ENCODE results near the gene GPR161.

GPR161 gene

DNA sequence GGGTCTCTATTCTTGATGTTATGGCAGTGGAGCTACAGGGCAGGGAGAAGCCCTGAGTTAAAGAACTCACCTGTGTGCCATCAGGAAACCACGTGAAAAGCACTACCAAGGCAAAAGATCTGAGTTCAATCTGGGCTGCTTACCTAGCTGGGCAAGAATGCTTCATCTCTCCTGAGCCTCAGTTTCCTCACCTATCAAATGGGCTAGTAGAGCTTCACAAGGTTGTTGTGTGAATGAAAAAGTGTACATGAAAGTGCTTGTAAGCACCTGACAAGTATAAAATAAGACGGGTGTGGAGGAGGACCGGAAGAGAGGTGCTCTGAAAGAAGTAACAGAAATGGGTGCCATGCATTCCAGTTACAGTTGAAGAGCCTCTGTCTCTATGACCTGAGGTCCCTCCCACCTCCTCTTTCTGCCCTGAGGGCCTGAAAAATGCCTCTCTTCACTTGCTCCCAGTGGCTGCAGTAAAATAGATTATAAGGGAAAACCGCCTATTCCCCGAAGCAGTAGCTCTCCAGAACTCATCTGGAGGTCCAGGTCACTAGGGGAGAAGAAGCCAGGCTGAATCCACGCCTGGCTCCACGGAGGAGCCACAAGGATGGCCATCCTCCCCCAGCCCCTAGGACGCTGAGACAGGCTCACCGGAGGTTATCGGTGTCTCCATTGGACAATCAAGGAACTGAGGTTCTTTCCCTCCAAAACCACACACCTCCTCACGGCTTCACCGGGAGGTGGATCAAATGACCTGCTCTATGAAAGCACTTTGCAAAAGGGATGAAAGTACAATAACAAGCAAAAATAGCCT lies 1.4 kb downstream of the GPR161 start:
- H4K12ac ChIP-seq (ENCODE audit: low read depth, low read length), result no peak overlapping the region
- WGBS (ENCODE audit: extremely low coverage, insufficient coverage, insufficient read length), result no CpG with 5 or more reads among the region's 12 CpGs

DNA sequence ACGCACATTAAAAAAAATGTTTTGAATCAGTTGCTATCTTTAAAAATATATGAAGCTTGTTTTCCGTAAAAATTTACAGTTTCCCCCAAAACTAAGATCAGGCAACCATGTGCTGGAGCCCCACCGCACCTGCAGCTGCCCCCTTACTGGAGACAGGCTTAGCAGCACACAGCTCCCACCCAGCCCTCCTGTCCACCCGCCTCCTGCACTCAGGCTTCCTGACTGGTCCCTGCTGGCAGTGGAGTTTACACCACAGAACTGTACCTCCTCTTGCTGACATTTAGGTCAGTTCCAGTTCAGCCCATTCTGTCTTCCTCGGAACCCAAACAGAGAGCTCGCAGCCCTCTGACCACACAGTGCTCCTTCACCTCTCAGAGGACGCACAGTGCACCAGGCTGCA lies 2.1 kb downstream of the GPR161 start:
- Histone ChIP-seq H3K4me1 (ENCODE audit: control insufficient read depth in 1 of 2, insufficient read depth in 2 of 2, low read length in 2 of 2) (peaks cover 0 to 7% of the 10 kb centered on the region in 2 experiments), H4K8ac (ENCODE audit: low read depth, low read length) (no peak overlapping the region), H3K79me1 (ENCODE audit: low read length) (peaks cover 13% of the 10 kb centered on the region), H2AK5ac (ENCODE audit: low read length) (no peak overlapping the region), H3K4me2 (ENCODE audit: low read length) (no peak overlapping the region), H2BK5ac (ENCODE audit: low read depth, low read length, poor library complexity) (no peak overlapping the region), H2AFZ (ENCODE audit: insufficient read depth, low read length, poor library complexity) (no peak overlapping the region), H4K12ac (ENCODE audit: low read depth, low read length) (no peak overlapping the region), H3K4ac (ENCODE audit: low read depth, low read length) (no peak overlapping the region), H3K36me3 (ENCODE audit: control insufficient read depth in 1 of 2, insufficient read depth in 2 of 2, low read length in 2 of 2) (no peaks in the 10 kb centered on the region), H4K91ac (ENCODE audit: low read depth, low read length) (no peak overlapping the region), H3K4me3 (ENCODE audit: low read depth, low read length) (no peak overlapping the region), H3K79me2 (ENCODE audit: control insufficient read depth, insufficient read depth, low read length, poor library complexity) (peaks cover 4% of the 10 kb centered on the region), H2BK12ac (ENCODE audit: low read length) (no peak overlapping the region), H3K9me3 (ENCODE audit: insufficient read depth, low read depth, low read length) (peaks cover 2% of the 10 kb centered on the region), H2BK120ac (ENCODE audit: insufficient read depth, low read length, poor library complexity) (no peak overlapping the region), H3K9ac (ENCODE audit: low read length) (no peak overlapping the region), H3K27me3 (ENCODE audit: insufficient read depth, low read length) (no peaks in the 10 kb centered on the region), H3K14ac (ENCODE audit: low read length) (no peak overlapping the region), H3K18ac (ENCODE audit: low read length) (no peak overlapping the region), H3K27ac (ENCODE audit: low read depth, low read length) (no peak overlapping the region), H3K23ac (ENCODE audit: low read length) (no peak overlapping the region)
- WGBS (ENCODE audit: extremely low coverage, insufficient coverage, insufficient read length), result no CpG with 5 or more reads among the region's 7 CpGs
- no peak for DNase-seq

More for the DNA sequence above, 1.4 kb downstream of the GPR161 start:
- Histone ChIP-seq H3K18ac (ENCODE audit: low read length) (no peak overlapping the region), H2AK5ac (ENCODE audit: low read length) (no peak overlapping the region), H3K36me3 (ENCODE audit: control insufficient read depth in 1 of 2, insufficient read depth in 2 of 2, low read length in 2 of 2) (no peaks in the 10 kb centered on the region), H3K9ac (ENCODE audit: low read length) (no peak overlapping the region), H3K4me3 (ENCODE audit: low read depth, low read length) (no peak overlapping the region), H4K91ac (ENCODE audit: low read depth, low read length) (no peak overlapping the region), H3K79me2 (ENCODE audit: control insufficient read depth, insufficient read depth, low read length, poor library complexity) (peaks cover 4% of the 10 kb centered on the region), H3K27ac (ENCODE audit: low read depth, low read length) (no peak overlapping the region), H4K8ac (ENCODE audit: low read depth, low read length) (no peak overlapping the region), H3K14ac (ENCODE audit: low read length) (no peak overlapping the region), H2AFZ (ENCODE audit: insufficient read depth, low read length, poor library complexity) (no peak overlapping the region), H3K27me3 (ENCODE audit: insufficient read depth, low read length) (no peaks in the 10 kb centered on the region), H3K9me3 (ENCODE audit: insufficient read depth, low read depth, low read length) (peaks cover 2% of the 10 kb centered on the region), H2BK12ac (ENCODE audit: low read length) (no peak overlapping the region), H3K4me2 (ENCODE audit: low read length) (peak overlapping the region; percentile 87), H3K23ac (ENCODE audit: low read length) (no peak overlapping the region), H2BK5ac (ENCODE audit: low read depth, low read length, poor library complexity) (no peak overlapping the region), H3K4ac (ENCODE audit: low read depth, low read length) (no peak overlapping the region), H2BK120ac (ENCODE audit: insufficient read depth, low read length, poor library complexity) (no peak overlapping the region), H3K79me1 (ENCODE audit: low read length) (peaks cover 13% of the 10 kb centered on the region), H3K4me1 (ENCODE audit: control insufficient read depth in 1 of 2, insufficient read depth in 2 of 2, low read length in 2 of 2) (peaks cover 0 to 7% of the 10 kb centered on the region in 2 experiments)
- peak in 1 of 2 donors; percentile 2 for DNase-seq

DNA sequence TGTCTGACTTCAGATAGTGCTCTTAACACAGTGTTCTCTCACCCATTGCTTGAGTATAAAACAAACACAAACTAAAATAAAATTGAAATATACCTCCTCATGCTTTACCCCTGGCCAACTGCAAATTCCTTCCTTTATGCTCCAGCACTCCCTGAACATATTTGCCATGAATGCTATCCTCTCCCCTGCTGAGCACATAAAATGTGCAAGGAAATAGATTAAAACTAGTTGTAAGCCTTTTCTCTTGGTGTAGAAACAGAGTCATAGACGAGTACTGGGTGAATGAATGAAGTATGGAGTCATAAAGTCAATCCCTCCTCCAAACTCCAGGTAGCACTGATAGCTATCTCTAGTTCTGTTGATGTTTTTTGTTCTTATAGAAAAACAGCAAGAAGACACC lies 2.6 kb downstream of the GPR161 start:
- Histone ChIP-seq H2BK5ac (ENCODE audit: low read depth, low read length, poor library complexity) (no peak overlapping the region), H3K4me2 (ENCODE audit: low read length) (no peak overlapping the region), H3K9me3 (ENCODE audit: insufficient read depth, low read depth, low read length) (peaks cover 2% of the 10 kb centered on the region), H3K4me1 (ENCODE audit: control insufficient read depth in 1 of 2, insufficient read depth in 2 of 2, low read length in 2 of 2) (peaks cover 0 to 7% of the 10 kb centered on the region in 2 experiments), H3K23ac (ENCODE audit: low read length) (no peak overlapping the region), H4K91ac (ENCODE audit: low read depth, low read length) (no peak overlapping the region), H3K79me2 (ENCODE audit: control insufficient read depth, insufficient read depth, low read length, poor library complexity) (peaks cover 4% of the 10 kb centered on the region), H3K27ac (ENCODE audit: low read depth, low read length) (no peak overlapping the region), H4K8ac (ENCODE audit: low read depth, low read length) (no peak overlapping the region), H4K12ac (ENCODE audit: low read depth, low read length) (no peak overlapping the region), H3K4ac (ENCODE audit: low read depth, low read length) (no peak overlapping the region), H2AFZ (ENCODE audit: insufficient read depth, low read length, poor library complexity) (no peak overlapping the region), H2BK12ac (ENCODE audit: low read length) (no peak overlapping the region), H3K27me3 (ENCODE audit: insufficient read depth, low read length) (no peaks in the 10 kb centered on the region), H2AK5ac (ENCODE audit: low read length) (no peak overlapping the region), H3K18ac (ENCODE audit: low read length) (no peak overlapping the region), H3K14ac (ENCODE audit: low read length) (no peak overlapping the region), H3K9ac (ENCODE audit: low read length) (no peak overlapping the region), H2BK120ac (ENCODE audit: insufficient read depth, low read length, poor library complexity) (no peak overlapping the region), H3K79me1 (ENCODE audit: low read length) (peaks cover 13% of the 10 kb centered on the region), H3K36me3 (ENCODE audit: control insufficient read depth in 1 of 2, insufficient read depth in 2 of 2, low read length in 2 of 2) (no peaks in the 10 kb centered on the region), H3K4me3 (ENCODE audit: low read depth, low read length) (no peak overlapping the region)
- DNase-seq, result no peak
- WGBS (ENCODE audit: extremely low coverage, insufficient coverage, insufficient read length), result no CpG with 5 or more reads among the region's 1 CpG

DNA sequence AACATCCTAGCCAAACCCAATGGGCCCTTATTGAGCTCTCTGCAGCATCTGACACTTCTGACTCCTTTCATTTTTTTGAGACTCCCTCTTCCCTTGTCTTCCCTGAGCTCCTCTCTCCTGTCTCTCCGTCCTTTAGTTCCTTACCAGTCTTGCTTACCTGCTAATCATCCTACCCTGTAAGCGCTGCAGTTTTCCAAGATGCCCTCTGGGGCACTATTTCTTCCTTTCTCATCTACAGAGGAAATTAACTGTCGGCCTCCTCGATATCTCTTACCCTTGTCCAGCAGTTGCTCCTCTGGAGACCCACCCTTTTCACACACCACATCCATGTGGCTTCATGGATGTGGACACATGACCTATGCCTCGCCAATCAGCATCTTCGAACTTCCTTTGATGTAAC lies 6.8 kb downstream of the GPR161 start:
- Histone ChIP-seq H2BK5ac (ENCODE audit: low read depth, low read length, poor library complexity) (no peak overlapping the region), H4K91ac (ENCODE audit: low read depth, low read length) (no peak overlapping the region), H3K14ac (ENCODE audit: low read length) (no peak overlapping the region), H3K4me1 (ENCODE audit: control insufficient read depth in 1 of 2, insufficient read depth in 2 of 2, low read length in 2 of 2) (no peaks in the 10 kb centered on the region), H3K36me3 (ENCODE audit: control insufficient read depth in 1 of 2, insufficient read depth in 2 of 2, low read length in 2 of 2) (no peaks in the 10 kb centered on the region), H3K79me1 (ENCODE audit: low read length) (no peaks in the 10 kb centered on the region), H2BK12ac (ENCODE audit: low read length) (no peak overlapping the region), H3K27me3 (ENCODE audit: insufficient read depth, low read length) (no peaks in the 10 kb centered on the region), H3K9me3 (ENCODE audit: insufficient read depth, low read depth, low read length) (no peaks in the 10 kb centered on the region), H4K12ac (ENCODE audit: low read depth, low read length) (no peak overlapping the region), H3K4ac (ENCODE audit: low read depth, low read length) (no peak overlapping the region), H3K9ac (ENCODE audit: low read length) (no peak overlapping the region), H3K27ac (ENCODE audit: low read depth, low read length) (no peak overlapping the region), H3K4me2 (ENCODE audit: low read length) (no peak overlapping the region), H3K4me3 (ENCODE audit: low read depth, low read length) (no peak overlapping the region), H3K23ac (ENCODE audit: low read length) (no peak overlapping the region), H4K8ac (ENCODE audit: low read depth, low read length) (no peak overlapping the region), H2BK120ac (ENCODE audit: insufficient read depth, low read length, poor library complexity) (no peak overlapping the region), H3K79me2 (ENCODE audit: control insufficient read depth, insufficient read depth, low read length, poor library complexity) (no peaks in the 10 kb centered on the region), H3K18ac (ENCODE audit: low read length) (no peak overlapping the region), H2AK5ac (ENCODE audit: low read length) (no peak overlapping the region), H2AFZ (ENCODE audit: insufficient read depth, low read length, poor library complexity) (no peak overlapping the region)
- WGBS (ENCODE audit: extremely low coverage, insufficient coverage, insufficient read length), result no CpG with 5 or more reads among the region's 6 CpGs
- DNase-seq, result no peak

All from trophoblast cell (in vitro differentiated cells and primary cell).